H9 (cell line): Measurements from ENCODE around the gene SH3BP2. TPM values are rescaled to one million over a fixed set of nuclear protein-coding genes. Genes with fewer than 3 reads are reported as not detected.

Source experiments
- DNase-seq: peaks from one replicate; pipeline ENCODE4 v3.0.0-alpha.2; 2017
- H2AFZ ChIP-seq: one replicate; pipeline ENCODE4 v1.6.1; 2013; ENCODE audit warnings: mild to moderate bottlenecking, low read length, control low read depth, moderate library complexity
- H2AK5ac ChIP-seq: 2 replicates; pipeline ENCODE4 v1.6.1; 2013; ENCODE audit warnings: low read length, control low read depth, mixed read lengths; ENCODE audit not compliant: insufficient read length
- H2BK120ac ChIP-seq: one replicate; pipeline ENCODE4 v1.6.1; 2013; ENCODE audit warnings: low read depth, mild to moderate bottlenecking, low read length, control low read depth, inconsistent platforms; ENCODE audit not compliant: poor library complexity, severe bottlenecking
- H2BK12ac ChIP-seq: 2 replicates; pipeline ENCODE4 v1.6.1; 2013; ENCODE audit warnings: low read length, control low read depth, mixed read lengths, low read depth; ENCODE audit not compliant: insufficient read length
- H2BK15ac ChIP-seq: 2 replicates; pipeline ENCODE4 v1.6.1; 2013; ENCODE audit warnings: low read depth, low read length, control low read depth
- H2BK20ac ChIP-seq: one replicate; pipeline ENCODE4 v1.6.1; 2013; ENCODE audit warnings: low read depth, mild to moderate bottlenecking, low read length, control low read depth, inconsistent platforms; ENCODE audit not compliant: poor library complexity, severe bottlenecking
- H2BK5ac ChIP-seq: 2 replicates; pipeline ENCODE4 v1.6.1; 2013; ENCODE audit warnings: low read length, control low read depth, mixed read lengths; ENCODE audit not compliant: insufficient read length
- H3K14ac ChIP-seq: 2 replicates; pipeline ENCODE4 v1.6.1; 2013; ENCODE audit warnings: low read length, control low read depth; ENCODE audit not compliant: insufficient read depth
- H3K18ac ChIP-seq: 2 replicates; pipeline ENCODE4 v1.6.1; 2013; ENCODE audit warnings: low read depth, mild to moderate bottlenecking, mixed read lengths, low read length, control low read depth; ENCODE audit not compliant: insufficient read length
- H3K23ac ChIP-seq: 2 replicates; pipeline ENCODE4 v1.6.1; 2013; ENCODE audit warnings: low read length, control low read depth, mixed read lengths, low read depth; ENCODE audit not compliant: insufficient read length
- H3K23me2 ChIP-seq: 2 replicates; pipeline ENCODE4 v1.6.1; 2013; ENCODE audit warnings: low read depth, mild to moderate bottlenecking, mixed read lengths, low read length, control low read depth; ENCODE audit not compliant: insufficient read length, poor library complexity, severe bottlenecking
- H3K27ac ChIP-seq: 2 replicates; pipeline ENCODE4 v1.5.1; 2013; ENCODE audit warnings: low read length, control low read depth, mixed read lengths, low read depth; ENCODE audit not compliant: insufficient read length
- H3K27me3 ChIP-seq: 2 replicates; pipeline ENCODE4 v1.6.1; 2013; ENCODE audit warnings: low read length, control low read depth, inconsistent platforms; ENCODE audit not compliant: insufficient read depth
- H3K4ac ChIP-seq: 2 replicates; pipeline ENCODE4 v1.6.1; 2013; ENCODE audit warnings: low read depth, mild to moderate bottlenecking, control low read depth, inconsistent platforms, low read length, moderate library complexity
- H3K4me1 ChIP-seq: 2 replicates; pipeline ENCODE4 v1.6.1; 2013; ENCODE audit warnings: low read length, control low read depth, inconsistent platforms; ENCODE audit not compliant: insufficient read depth
- H3K4me2 ChIP-seq: 2 replicates; pipeline ENCODE4 v1.6.1; 2013; ENCODE audit warnings: low read length, control low read depth, mixed read lengths; ENCODE audit not compliant: insufficient read length, insufficient read depth
- H3K56ac ChIP-seq: 2 replicates; pipeline ENCODE4 v1.6.1; 2013; ENCODE audit warnings: low read depth, mild to moderate bottlenecking, mixed read lengths, low read length, control low read depth; ENCODE audit not compliant: insufficient read length
- H3K79me1 ChIP-seq: 2 replicates; pipeline ENCODE4 v1.6.1; 2013; ENCODE audit warnings: low read depth, mild to moderate bottlenecking, moderate library complexity, low read length, control low read depth, inconsistent platforms; ENCODE audit not compliant: insufficient read depth, poor library complexity, severe bottlenecking
- H3K79me2 ChIP-seq: 2 replicates; pipeline ENCODE4 v1.6.1; 2013; ENCODE audit warnings: low read length, control low read depth, inconsistent platforms; ENCODE audit not compliant: insufficient read depth
- H3K9ac ChIP-seq: 2 replicates; pipeline ENCODE4 v1.6.1; 2013; ENCODE audit warnings: low read length, control low read depth, mixed read lengths; ENCODE audit not compliant: insufficient read length; ENCODE audit errors: extremely low read depth
- H3K9me3 ChIP-seq: one replicate; pipeline ENCODE4 v1.6.1; 2013; ENCODE audit warnings: low read depth, low read length, inconsistent platforms; ENCODE audit not compliant: control insufficient read depth
- H3T11ph ChIP-seq: one replicate; pipeline ENCODE4 v1.6.1; 2013; ENCODE audit warnings: mild to moderate bottlenecking, low read length, control low read depth, inconsistent platforms
- H4K20me1 ChIP-seq: one replicate; pipeline ENCODE4 v1.6.1; 2013; ENCODE audit not compliant: control insufficient read depth, insufficient read length, insufficient read depth
- H4K5ac ChIP-seq: 2 replicates; pipeline ENCODE4 v1.6.1; 2013; ENCODE audit warnings: low read depth, mild to moderate bottlenecking, mixed read lengths, low read length, control low read depth; ENCODE audit not compliant: insufficient read length
- H4K8ac ChIP-seq: replicated peaks from 2 replicates; pipeline ENCODE4 v1.6.1; 2013; ENCODE audit warnings: low read length, control low read depth, mixed read lengths, low read depth; ENCODE audit not compliant: insufficient read length
- H4K91ac ChIP-seq: 2 replicates; pipeline ENCODE4 v1.6.1; 2013; ENCODE audit warnings: low read depth, mild to moderate bottlenecking, moderate library complexity, mixed read lengths, low read length, control low read depth; ENCODE audit not compliant: insufficient read length
- H3K27ac Mint-ChIP-seq, 3 experiments: 2 replicates in 2 of 3; 3 replicates in 1 of 3; pipeline ENCODE4 v1.8.0; 2020 to 2021; ENCODE audit warnings: mixed read lengths in 3 of 3, mild to moderate bottlenecking in 1 of 3, moderate library complexity in 1 of 3
- H3K27me3 Mint-ChIP-seq: 2 replicates; pipeline ENCODE4 v1.8.0; 2021; ENCODE audit warnings: low read depth, mild to moderate bottlenecking, moderate library complexity, mixed read lengths
- H3K36me3 Mint-ChIP-seq, 3 experiments: 2 replicates in 2 of 3; 3 replicates in 1 of 3; pipeline ENCODE4 v1.8.0; 2020 to 2021; ENCODE audit warnings: low read depth in 3 of 3, mixed read lengths in 3 of 3; ENCODE audit not compliant: insufficient read depth in 1 of 3
- H3K4me1 Mint-ChIP-seq, 2 experiments: 2 replicates each; pipeline ENCODE4 v1.8.0; 2020; ENCODE audit warnings: mixed read lengths in 2 of 2
- H3K4me3 Mint-ChIP-seq, 2 experiments: 2 replicates in 1 of 2; 3 replicates in 1 of 2; pipeline ENCODE4 v1.8.0; 2020 to 2021; ENCODE audit warnings: mild to moderate bottlenecking in 2 of 2, mixed read lengths in 2 of 2, moderate library complexity in 1 of 2
- H3K9me3 Mint-ChIP-seq, 2 experiments: 2 replicates in 1 of 2; 3 replicates in 1 of 2; pipeline ENCODE4 v1.8.0; 2020; ENCODE audit warnings: mild to moderate bottlenecking in 2 of 2, mixed read lengths in 2 of 2, moderate library complexity in 1 of 2
- WGBS: extraction: QIAGEN DNeasy Blood & Tissue Kit; methylation state at CpG from one replicate; pipeline ENCODE4 v1.1.7; 2013; ENCODE audit warnings: missing lambda C conversion rate, low lambda C conversion rate, mixed read lengths; ENCODE audit not compliant: insufficient read length; ENCODE audit errors: extremely low coverage; 5-methylcytosine and 5-hydroxymethylcytosine counted together
- total RNA-seq: library from RNA; stranded (reverse); gene quantifications from 2 replicates; pipeline ENCODE4 v1.2.1, GENCODE V29; 2021
- TF ChIP-seq, protein P1 (sequence below): fragments of 200-600 bp; sonication (generic); conservative IDR thresholded peaks from 3 replicates; pipeline ENCODE4 v1.8.0; 2021; ENCODE audit warnings: antibody characterized with exemption, mild to moderate bottlenecking

Gene SH3BP2
- total RNA-seq, 1 experiment from 2014 or later: 37.6 TPM

DNA sequence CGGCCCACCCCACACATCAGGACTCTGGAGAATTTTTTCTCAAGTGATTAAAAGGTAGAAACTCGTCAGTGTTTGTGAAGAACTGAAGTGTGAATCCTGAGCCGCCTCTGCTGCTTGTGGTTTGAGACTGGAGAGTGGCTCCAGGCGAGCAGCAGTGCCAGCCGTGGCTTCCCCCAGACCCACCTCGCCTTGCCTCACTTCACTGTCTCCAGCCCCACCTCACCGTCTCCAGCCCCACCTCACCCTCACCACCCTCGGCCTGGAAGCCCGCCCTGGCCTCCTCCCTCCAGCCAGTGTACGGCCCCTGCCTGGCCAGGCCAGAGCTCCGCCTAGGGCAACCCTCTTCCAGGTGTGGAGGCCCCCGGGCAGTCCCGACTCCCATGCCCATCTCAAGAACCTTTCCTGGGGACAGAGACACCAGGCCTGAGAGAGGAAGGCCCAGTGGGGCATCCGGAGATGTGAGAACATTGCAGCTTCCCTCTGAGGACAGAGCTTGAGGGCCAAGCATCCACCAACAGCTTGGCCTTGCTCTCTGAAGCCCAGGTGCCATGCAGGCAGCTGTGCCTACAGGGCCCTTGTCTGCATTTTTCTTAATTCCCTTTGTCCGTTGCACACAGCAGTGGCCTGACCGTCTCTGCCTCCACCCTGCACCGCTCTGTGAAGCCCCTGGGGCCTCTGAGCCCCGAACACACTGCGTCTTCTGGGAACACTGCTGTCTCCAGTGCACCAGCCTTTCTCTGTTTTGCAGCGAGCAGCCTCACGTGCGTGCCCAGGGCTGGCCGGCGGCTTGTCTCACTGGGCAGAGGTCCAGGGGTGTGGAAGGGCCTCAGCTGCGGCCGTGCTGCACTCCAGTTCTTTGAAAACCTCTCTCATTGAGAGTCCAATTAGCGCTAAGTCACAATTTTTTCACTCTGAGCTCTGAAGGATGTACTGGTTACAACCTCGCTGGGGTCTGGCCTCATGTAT lies 13.8 kb downstream of the SH3BP2 start:
- Histone ChIP-seq H3K23me2 (no peaks in the 10 kb centered on the region), H2BK5ac (no peak overlapping the region), H3T11ph (no peak overlapping the region), H4K5ac (no peak overlapping the region), H3K4ac (no peak overlapping the region), H3K27ac (no peak overlapping the region), H3K14ac (no peak overlapping the region; the same call in 1 of the 2 replicates), H3K79me2 (no peaks in the 10 kb centered on the region), H4K20me1 (peaks cover 5% of the 10 kb centered on the region), H3K18ac (no peak overlapping the region), H2BK15ac (no peak overlapping the region), H2AFZ (no peak overlapping the region), H2AK5ac (no peak overlapping the region), H3K4me1 (peaks cover 2% of the 10 kb centered on the region), H3K23ac (no peak overlapping the region), H3K27me3 (no peaks in the 10 kb centered on the region), H4K91ac (no peak overlapping the region), H3K56ac (no peak overlapping the region), H3K9me3 (no peaks in the 10 kb centered on the region), H3K9ac (no peak overlapping the region), H3K4me2 (no peak overlapping the region), H2BK120ac (no peak overlapping the region), H4K8ac (no peak overlapping the region), H2BK12ac (no peak overlapping the region), H2BK20ac (no peak overlapping the region), H3K79me1 (no peaks in the 10 kb centered on the region)
- H3K9me3 Mint-ChIP-seq: no peaks in the 10 kb centered on the region
- peak overlapping the region in 2 of 3 experiments; percentile 22 to 92; a peak in 3 of 7 replicates for H3K27ac Mint-ChIP-seq
- WGBS: no CpG with 5 or more reads among the region's 28 CpGs
- no peaks in the 10 kb centered on the region; the same call in 1 of the 2 replicates for H3K27me3 Mint-ChIP-seq
- peaks cover 4 to 18% of the 10 kb centered on the region in 2 experiments for H3K4me1 Mint-ChIP-seq
- TF ChIP-seq, protein P1, sequence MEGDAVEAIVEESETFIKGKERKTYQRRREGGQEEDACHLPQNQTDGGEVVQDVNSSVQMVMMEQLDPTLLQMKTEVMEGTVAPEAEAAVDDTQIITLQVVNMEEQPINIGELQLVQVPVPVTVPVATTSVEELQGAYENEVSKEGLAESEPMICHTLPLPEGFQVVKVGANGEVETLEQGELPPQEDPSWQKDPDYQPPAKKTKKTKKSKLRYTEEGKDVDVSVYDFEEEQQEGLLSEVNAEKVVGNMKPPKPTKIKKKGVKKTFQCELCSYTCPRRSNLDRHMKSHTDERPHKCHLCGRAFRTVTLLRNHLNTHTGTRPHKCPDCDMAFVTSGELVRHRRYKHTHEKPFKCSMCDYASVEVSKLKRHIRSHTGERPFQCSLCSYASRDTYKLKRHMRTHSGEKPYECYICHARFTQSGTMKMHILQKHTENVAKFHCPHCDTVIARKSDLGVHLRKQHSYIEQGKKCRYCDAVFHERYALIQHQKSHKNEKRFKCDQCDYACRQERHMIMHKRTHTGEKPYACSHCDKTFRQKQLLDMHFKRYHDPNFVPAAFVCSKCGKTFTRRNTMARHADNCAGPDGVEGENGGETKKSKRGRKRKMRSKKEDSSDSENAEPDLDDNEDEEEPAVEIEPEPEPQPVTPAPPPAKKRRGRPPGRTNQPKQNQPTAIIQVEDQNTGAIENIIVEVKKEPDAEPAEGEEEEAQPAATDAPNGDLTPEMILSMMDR: no peak
- no peak for DNase-seq
- H3K36me3 Mint-ChIP-seq: no peaks in the 10 kb centered on the region
- no peak overlapping the region; a peak in 1 of 5 replicates for H3K4me3 Mint-ChIP-seq
